Stimulated activated CD8-positive, alpha-beta memory T cell treated with anti-CD3 and anti-CD28 coated beads, Interleukin-4, amount 100 ng/mL, for 4 hours (primary cell): ENCODE measurements around the gene SPATA17.
"Not testable (repeated sequence)": the region's sequence is repeated elsewhere in the genome, so short reads cannot be mapped to it uniquely, and the experiment has no call there.

Source experiments
- DNase-seq, 2 donors: peaks; one replicate each; pipeline ENCODE4 v3.0.0-alpha.2; 2020; ENCODE audit warnings: low read depth in 2 of 2, low spot score in 1 of 2

SPATA17 gene

DNA sequence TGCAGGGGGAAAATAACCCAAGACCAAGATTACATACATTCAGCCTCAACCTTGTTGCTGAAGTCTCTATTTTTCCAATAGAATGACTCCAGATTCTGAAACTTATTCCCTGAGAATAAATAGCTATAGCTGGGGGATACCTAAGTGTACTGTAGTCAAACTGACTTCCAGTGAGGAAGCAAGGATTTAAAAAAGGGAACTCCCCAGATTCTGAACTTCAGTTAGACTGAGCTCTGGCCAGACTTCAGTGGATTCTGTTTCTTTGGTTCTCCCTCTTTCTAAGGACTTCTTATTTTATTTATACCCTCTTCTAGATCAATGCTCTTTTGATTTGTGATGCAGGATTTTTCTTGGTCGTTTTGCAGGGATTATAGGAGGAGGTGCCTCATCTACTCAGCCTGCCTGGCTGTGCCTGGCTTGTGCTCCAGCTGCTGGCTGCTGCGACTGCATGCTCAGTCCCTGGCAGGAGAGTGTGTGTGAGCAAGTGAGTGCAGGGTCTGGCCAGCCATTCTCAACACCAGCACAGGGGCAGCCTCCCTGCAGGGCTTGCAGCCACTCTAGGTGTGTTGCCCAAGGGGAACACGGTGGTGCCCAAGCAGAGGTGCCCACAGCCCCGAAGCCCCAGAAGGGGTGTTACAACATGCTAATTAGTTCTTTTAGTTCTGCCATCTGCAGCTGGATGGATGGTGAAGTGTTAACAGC lies 43.0 kb downstream of the SPATA17 start:
- DNase-seq = no peak

DNA sequence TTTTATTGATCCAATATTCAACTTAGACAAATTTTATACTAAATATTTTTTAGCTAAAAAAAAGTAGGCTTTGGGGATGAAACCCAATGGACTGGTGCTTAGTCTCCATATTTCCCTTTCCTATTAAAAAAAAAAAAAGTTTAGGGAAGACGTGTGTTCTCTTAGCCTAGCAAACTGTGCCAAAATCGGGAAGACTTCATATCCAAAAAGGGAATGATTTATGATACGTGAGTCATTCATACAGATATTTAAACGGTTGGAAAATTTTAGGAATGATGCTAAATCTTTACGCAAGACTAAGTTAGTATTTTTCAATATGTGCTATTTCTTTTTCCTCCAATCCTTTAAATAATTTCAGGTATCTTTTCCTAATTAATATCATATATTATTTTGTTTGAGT lies 50.7 kb downstream of the SPATA17 start:
- DNase-seq = no peak

DNA sequence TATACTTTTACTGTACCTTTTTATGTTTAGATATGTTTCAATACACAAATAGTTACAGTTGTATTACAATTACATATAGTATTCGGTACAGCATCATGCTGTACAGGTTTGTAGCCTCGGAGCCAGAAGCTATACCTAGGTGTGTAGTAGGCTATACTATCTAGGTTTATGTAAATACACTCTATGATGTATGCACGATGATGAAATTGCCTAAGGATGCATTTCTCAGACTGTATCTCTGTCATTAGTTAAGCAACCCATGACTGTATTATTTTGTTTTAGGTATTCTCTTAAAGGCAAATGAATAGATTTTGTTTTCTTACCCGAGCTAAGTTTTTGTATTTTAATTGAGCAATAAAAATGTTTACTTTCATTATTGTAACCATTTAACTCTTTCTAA lies 56.4 kb downstream of the SPATA17 start:
- no peak for DNase-seq

DNA sequence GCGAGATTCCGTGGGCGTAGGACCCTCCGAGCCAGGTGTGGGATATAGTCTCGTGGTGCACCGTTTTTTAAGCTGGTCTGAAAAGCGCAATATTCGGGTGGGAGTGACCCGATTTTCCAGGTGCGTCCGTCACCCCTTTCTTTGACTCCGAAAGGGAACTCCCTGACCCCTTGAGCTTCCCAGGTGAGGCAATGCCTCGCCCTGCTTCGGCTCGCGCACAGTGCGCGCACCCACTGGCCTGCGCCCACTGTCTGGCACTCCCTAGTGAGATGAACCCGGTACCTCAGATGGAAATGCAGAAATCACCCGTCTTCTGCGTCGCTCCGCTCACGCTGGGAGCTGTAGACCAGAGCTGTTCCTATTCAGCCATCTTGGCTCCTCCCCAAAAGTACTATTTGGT lies 65.0 kb downstream of the SPATA17 start:
- not testable (repeated sequence) for DNase-seq

DNA sequence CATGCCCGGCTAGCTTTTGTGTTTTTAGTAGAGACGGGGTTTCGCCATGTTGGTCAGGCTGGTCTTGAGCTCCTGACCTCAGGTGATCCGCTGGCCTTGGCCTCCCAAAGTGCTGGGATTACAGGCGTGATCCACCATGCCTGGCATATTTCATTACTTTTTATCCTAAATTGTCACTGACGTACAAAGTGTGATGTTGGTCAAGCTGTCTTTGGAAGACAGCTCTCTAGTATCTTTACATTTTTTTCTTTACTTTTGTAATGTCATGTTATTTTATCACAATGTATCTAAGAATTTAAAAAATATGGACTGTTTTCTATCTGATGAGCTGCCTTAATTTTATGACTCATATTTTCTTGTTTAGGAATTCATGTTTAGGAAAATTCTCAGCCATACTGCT lies 72.2 kb downstream of the SPATA17 start:
- DNase-seq = no peak

DNA sequence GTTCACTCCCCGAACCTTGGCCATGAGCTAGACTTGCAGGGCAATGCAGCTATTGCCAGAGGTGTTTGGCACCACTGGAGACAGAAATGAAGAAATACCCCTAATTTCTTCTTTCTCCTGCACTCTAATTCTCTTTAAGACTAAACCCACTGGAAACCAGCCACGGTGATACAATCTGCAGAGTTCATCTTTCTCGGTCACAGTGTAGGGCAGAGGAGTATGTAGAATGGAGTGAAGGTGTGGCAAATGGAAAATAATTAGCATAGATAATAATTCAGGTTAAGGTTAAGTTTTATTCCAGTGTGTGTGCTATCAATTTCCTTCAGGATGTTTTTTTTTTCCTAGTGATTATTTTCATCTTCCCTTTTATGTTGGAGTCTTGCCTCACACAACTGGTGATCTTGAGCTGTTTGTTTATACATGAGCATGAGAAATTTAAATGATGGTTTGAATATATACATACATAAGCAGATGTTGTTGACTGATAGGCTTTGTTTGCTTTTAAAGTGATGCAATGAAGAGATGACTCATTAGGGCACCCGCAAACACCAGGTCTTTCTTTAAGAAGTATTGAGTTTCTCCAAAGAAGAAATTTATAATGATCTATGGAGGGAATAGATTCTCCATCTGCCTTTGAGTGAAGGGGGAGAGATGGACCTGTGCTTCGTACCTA lies 81.9 kb downstream of the SPATA17 start:
- no peak for DNase-seq

DNA sequence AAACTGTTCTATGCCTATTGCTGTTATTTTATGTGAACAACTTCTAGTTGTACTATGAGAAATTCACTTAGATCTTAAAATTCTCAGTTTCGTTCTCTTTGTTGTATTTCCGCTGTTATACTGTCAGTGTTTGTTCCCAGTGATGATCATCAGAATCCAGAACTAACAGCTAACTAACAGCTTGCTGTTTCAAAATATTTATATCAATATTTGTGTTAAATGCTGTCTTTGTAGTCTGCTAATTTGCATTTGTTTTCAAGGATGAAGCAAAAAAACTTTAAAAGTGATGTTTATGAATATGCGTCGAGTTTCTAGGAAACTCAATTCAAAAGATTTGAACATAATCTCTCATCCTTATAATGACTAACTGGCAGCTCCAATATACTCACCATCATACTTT lies 84.5 kb downstream of the SPATA17 start:
- DNase-seq = no peak

DNA sequence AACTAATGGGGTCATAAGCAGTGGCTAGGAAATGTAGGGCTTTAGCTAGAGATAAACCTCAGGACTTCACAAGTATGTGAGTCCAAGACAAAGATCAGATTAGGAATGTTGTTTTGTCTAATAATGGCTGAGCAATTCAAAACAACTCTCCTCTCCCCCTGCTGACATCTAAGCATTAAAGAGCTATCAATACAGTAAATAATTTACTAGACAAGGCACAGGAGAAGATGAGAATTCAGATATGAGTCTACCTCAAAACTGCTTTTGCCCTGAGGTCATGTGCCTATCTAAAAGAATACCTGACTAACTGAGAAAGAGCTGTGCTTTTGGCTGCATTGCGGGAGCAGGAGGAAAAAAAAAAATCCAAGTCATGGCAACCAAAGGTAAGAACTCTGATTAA lies 86.8 kb downstream of the SPATA17 start:
- no peak for DNase-seq

DNA sequence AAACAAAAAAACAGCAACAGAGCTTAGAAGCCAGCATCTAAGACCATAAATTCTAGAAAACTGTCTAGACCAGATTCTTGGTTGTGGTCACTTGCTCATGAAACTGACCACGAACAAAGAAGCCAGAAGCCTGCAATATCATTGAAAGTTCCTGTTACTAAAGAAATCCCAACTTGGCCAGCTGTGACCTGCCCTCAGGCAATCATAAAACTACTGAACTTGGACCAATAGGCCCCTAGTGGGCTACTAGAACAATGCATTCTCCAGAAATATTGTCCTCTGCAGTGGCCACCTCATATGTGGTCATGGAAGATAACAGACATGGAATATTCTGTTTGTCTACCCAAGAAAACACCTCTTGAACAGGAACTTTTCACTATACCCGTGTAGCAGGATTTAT lies 87.7 kb downstream of the SPATA17 start:
- no peak for DNase-seq

DNA sequence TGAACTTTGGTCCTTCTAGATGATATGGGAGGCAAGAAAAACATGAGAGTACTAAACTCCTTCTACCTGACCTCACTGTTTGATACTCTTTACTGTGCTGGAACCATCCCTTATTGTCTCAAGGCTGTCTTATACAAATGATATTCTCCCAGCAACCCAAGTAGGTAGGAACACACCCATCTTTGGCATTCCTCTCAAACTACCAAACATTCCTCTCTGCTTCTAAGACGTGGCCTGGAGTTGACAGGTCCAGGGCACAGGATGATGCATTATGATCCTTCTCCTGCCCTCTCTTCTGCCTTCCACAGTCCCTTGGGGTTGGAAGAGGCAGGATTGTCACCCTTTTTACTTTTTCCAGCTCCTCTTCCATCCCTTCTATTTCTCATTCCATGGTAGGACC lies 90.5 kb downstream of the SPATA17 start:
- no peak for DNase-seq

DNA sequence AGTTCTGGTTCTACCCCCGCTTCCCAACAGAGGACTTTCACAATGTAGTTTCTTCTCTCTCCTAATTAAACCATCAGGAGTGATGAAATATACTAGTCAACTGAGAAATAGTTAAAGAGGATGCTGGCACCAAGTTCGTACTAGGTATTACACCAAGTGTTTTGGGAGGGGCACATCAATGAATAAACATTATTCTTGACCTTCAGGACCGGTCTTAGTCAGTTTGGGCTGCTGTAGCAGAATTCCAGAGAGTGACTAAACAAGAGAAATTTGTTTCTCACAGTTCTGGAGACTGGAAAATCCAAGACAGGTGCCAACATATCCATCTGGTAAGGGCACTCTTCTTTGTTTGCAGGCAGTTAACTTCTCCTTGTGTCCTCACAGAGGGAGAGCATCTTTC lies 103.8 kb downstream of the SPATA17 start:
- DNase-seq = no peak

DNA sequence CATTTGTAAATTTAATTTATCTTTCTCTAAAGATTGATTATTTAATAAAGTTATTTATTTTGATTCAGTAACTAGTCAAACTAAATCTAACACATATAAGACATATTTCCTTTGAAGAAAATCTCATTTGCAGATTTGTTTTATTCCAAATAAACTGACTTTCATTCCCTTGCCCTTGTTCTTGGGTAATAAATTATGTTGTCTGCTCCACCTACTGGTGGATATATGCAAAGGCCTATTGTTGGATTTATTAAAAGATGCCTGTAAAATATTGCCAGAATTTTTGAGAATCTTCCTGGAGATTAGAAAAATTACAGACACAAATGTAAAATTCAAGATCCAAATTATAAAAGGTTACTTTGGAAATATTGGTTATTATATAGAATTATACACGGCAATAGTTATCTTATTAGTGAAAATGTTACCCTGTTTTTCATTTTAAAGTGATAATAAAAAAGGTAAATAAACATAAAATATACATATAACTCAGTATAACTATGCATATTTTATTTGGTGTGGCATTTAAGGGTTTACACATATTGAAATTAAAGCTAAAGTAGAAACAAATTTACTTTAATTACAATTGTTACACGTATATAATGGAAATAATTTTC lies 116.1 kb downstream of the SPATA17 start:
- no peak for DNase-seq

DNA sequence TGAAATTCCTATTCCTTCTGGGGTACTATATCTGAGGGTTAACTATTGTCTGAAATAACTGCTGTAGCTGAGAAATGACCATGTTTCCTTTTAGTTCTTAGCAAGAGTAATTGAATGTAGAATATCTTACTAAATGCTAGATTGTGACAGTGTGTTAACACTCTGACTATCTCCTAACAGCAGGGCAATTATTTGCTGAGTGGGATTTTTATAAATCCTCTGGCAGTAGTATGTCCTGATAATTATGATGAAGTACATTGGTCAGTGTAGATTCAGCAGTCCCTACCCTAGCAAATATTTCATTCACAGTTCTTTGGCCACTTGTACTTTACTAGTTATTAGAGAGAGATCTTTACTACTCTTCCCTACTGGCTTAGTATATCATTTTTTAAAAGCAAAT lies 138.6 kb downstream of the SPATA17 start:
- no peak for DNase-seq

DNA sequence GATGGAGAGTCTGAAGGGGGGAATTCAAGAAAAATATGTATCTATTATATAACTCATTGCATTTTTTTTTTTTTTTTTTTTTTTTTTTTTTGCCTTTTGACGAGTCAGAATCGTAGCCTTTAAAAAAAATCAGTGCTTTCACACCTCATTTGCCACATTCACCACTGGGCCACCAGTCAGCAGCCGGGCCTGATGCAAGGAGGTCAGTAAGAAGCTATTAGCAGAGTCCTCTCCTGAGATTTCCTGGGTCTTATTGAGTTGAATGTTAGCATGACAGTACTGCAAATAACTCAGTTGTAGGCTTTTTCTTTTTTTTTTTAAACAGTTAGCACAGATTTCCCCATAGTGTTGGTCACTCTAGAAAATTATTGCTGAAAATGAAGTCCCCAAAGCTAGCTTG lies 139.8 kb downstream of the SPATA17 start:
- DNase-seq = no peak

DNA sequence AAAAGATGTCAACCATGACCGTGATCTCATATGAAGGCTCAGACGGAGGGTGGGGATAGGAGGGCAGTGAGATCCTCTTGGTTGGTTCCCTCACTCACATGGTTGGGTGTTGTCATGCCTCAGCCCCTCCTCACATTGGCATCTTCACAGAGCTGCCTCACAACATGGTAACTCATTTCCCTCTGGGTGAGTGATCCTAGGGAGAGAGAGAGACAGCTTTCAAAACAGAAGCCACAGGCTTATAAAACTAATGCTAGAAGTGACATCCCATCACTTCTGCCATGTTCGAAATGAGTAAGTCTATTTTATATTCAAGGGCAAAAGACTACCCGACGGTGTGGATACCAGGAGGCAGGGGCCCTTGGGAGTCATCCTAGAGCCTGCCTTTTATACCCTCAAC lies 145.5 kb downstream of the SPATA17 start:
- DNase-seq = no peak

DNA sequence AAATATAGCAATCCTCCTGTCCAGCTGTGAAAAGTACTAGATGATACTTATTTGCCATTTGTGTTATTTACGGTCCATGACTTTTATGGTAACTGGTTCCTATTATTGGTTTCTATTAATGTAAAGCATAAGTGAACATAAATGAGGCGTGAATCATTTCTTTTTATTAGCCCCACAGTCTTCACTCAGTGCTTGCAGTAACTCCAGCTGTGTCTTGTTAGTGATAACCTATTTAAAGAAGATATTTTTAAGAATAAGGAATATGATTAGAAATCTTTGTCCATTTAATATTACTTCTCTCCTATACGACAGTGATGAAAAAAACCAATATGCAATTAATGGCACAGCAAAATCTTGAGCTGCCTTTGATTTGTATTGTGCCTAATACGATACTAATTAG lies 149.9 kb downstream of the SPATA17 start:
- no peak for DNase-seq

DNA sequence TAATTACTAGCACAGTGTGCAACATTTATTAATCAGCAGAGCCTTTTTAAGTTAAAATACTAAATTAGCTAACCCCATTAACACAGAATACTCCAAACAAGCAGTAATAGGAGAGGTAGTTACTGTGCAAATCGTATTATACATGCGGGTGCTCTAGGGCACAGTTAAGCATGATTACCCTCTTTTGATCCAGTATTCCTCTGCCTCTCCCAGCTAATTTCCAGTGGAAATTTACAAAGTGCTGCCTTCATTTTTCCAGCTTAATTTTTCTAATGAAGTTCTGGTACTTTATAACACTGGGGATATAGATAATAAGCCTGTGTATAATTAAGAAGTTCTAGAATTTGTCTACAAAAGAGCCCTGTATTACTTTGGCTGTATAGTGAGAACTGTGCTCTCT lies 159.9 kb downstream of the SPATA17 start:
- DNase-seq = no peak

DNA sequence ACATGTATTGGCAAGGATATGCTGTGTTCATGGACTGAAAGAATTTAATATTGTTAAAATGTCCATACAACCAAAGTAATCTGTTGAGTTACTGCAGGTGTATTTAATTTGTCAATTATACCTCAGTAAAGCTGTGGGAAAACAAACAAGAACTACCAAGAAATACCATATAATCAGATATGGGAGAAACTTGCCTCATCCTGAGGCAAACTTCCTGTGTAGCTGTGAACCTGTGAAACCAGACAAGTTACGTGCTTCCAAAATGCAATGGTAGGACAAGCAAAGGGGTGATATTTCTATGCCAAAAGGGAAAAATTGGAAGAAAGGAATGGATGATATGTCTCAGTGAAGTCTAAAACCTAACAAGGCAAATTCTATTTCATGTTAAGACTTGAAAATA lies 174.6 kb downstream of the SPATA17 start:
- no peak for DNase-seq

DNA sequence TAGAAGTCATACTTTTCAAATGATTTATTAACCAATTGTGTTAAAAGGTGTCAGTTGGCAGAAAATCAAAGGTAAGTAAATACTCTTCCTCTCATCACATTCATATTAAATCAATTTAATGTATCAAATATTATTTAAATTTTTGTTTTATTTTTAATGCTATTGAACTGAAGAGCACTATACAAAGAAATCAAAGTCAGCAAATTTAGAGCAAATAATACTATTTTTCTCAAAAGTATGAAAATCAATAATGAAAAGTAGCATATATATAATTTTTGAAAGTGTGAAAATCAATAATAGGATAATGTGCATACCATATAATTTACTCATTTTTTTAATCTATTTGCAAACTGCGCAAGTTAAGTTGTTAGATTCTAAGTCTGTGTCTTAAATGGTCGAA lies 181.0 kb downstream of the SPATA17 start:
- no peak for DNase-seq

DNA sequence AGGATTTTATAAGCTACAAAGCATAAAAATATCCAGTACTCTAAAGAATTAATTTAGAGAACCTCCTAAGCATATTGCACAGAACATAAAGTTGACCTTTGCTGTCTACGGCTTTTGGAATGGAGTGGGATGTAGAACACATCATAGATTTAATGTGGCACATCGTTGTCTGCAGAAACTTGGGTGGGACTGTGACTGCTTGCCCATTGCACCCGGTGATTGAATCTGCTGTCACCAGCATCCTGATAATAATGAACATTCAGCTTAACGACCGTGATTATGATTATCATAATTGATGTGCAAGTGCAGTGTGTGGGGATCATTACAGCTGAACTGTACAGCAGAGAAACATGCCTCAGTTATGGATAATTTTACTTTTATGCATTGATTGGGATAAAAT lies 181.9 kb downstream of the SPATA17 start:
- no peak for DNase-seq

DNA sequence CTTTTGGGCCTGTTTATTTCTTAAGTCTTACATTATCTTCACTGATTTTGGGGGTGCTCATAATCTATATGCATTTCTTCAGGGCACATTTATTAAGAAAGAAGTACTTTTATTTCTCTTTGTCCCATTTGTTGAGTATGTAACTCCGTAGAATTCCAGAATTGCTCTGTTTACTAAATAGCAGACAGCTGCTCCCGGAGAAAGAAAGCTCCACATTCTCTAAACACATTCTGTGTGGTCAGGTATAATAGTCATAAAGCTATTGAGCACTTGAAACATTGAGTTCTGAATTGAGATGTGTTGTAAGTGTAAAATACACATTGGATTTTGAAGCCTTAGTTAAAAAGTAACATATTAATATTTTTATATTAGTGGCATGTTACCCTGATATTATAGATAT lies 206.5 kb downstream of the SPATA17 start:
- no peak for DNase-seq

DNA sequence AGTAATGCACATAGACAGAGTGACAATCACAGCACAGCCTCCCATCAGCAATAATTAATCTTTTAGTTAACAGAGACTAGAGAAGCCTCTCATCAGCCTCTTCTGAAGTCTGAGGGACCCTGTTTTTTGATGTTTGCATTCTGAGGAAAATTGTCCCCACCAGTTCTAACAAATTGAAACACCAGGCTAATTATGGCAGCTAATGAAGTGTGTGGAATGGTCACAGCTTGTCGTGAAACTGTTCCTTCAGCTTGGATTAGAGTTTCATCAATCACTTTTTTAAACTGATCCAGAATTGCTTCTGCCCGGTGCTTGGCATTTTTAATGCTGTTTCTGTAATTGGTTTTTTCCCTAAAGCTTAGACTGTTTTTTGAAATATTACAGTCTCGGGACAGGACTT lies 208.0 kb downstream of the SPATA17 start:
- DNase-seq = no peak

DNA sequence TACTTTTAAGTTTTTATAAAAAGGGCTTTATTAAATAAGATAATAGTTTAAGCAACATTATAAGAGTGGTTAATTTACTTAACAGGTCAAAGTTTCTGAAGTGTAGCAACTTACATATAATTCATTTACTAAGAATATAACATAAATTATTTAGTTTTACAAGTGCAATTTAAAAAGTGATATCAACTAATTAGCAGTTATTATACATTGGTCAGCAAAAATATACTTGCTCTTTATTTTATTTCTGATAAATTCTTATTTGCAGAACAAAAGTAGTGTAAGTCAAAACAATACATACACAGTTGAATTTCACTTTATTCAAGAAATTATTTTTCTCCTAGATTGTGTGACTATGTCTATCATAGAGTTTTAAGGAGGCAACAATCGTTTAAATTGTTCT lies 215.6 kb downstream of the SPATA17 start:
- DNase-seq = no peak
